AG04449 (cell line): ENCODE data around the gene AGPS.

ENCODE experiments used
- CTCF ChIA-PET: fragments of 350-600 bp; formaldehyde crosslinking; extraction: SDS; loops from one replicate; lab custom pipeline; 2021; ENCODE audit warnings: antibody characterized with exemption; lab: Yijun Ruan, JAX
- POLR2A ChIA-PET: fragments of 400-600, 350-600 bp; formaldehyde crosslinking; extraction: SDS; loops from one replicate; lab custom pipeline; 2020; ENCODE audit warnings: antibody characterized with exemption, inconsistent platforms; lab: Yijun Ruan, JAX
- DNase-seq: peaks from one replicate; pipeline ENCODE4 v3.0.0-alpha.2; 2010; ENCODE audit warnings: low read depth, low spot score
- H3K4me3 ChIP-seq: 2 replicates; pipeline ENCODE4 v1.5.1; 2011; ENCODE audit warnings: low read depth, mild to moderate bottlenecking, control low read depth, low read length
- CTCF ChIP-seq: IDR thresholded peaks from one replicate; pipeline ENCODE4 v1.5.1; 2011; ENCODE audit warnings: mild to moderate bottlenecking, moderate library complexity, low read length, control low read depth, inconsistent platforms; ENCODE audit not compliant: insufficient read depth; ENCODE audit errors: missing control alignments

AGPS gene

GRCh38 chr2:177529166-177529565, 136.6 kb downstream of the AGPS start:
- CTCF ChIA-PET: no interaction called here
- no peak for DNase-seq
- no peak for TF ChIP-seq CTCF
- H3K4me3 ChIP-seq: no peak overlapping the region
- POLR2A ChIA-PET: no interaction called here

GRCh38 chr2:177530561-177530960, 138.0 kb downstream of the AGPS start:
- DNase-seq: no peak
- ChIA-PET CTCF (interaction anchor here (0.8 to 2.0 kb wide), 4 partner anchors 11 to 382 kb away, joined by 3 to 9 read pairs (median 3); no protein-coding TSS in a partner anchor), POLR2A (no interaction called here)
- no peak overlapping the region for H3K4me3 ChIP-seq
- no peak for TF ChIP-seq CTCF

- ChIA-PET POLR2A (no interaction called here), CTCF (interaction anchor here (0.6 to 2.0 kb wide), 4 partner anchors 10 to 89 kb away, joined by 3 to 9 read pairs (median 3); no protein-coding TSS in a partner anchor)
- TF ChIP-seq CTCF: no peak
- no peak overlapping the region for H3K4me3 ChIP-seq
- DNase-seq: no peak
Measured at GRCh38 chr2:177531706-177532105, 139.1 kb downstream of the AGPS start.

- ChIA-PET CTCF (interaction anchor here (0.6 to 1.9 kb wide), 2 partner anchors 43 to 412 kb away, joined by 3 to 5 read pairs; no protein-coding TSS in a partner anchor), POLR2A (no interaction called here)
- DNase-seq: no peak
- no peak overlapping the region for H3K4me3 ChIP-seq
- no peak for TF ChIP-seq CTCF
Measured at GRCh38 chr2:177532567-177532966, 140.0 kb downstream of the AGPS start.

GRCh38 chr2:177533253-177533652, 140.7 kb downstream of the AGPS start:
- no peak overlapping the region for H3K4me3 ChIP-seq

GRCh38 chr2:177535000-177535399, 142.4 kb downstream of the AGPS start:
- no peak for TF ChIP-seq CTCF
- CTCF ChIA-PET: interaction anchor here (0.9 kb wide), 1 partner anchor 45 kb away, joined by 4 read pairs; no protein-coding TSS in a partner anchor
- POLR2A ChIA-PET: no interaction called here
- no peak for DNase-seq
- no peak overlapping the region for H3K4me3 ChIP-seq

More at GRCh38 chr2:177533253-177533652, 140.7 kb downstream of the AGPS start:
- ChIA-PET POLR2A (no interaction called here), CTCF (interaction anchor here (1.9 kb wide), 1 partner anchor 44 kb away, joined by 5 read pairs; no protein-coding TSS in a partner anchor)
- no peak for TF ChIP-seq CTCF
- DNase-seq: no peak
